Retina (tissue), 1 donor: Measurements from ENCODE around the gene MT1H.
"Not testable (repeated sequence)": the region's sequence is repeated elsewhere in the genome, so short reads cannot be mapped to it uniquely, and the experiment has no call there.

ENCODE experiments used
- DNase-seq: peaks from one replicate; pipeline ENCODE4 v3.0.0-alpha.2; 2016

The MT1H gene

GRCh38 chr16:56684926-56685590 is 15.4 kb downstream of the MT1H start:
- no peak for DNase-seq

GRCh38 chr16:56686758-56687157 is 17.1 kb downstream of the MT1H start:
- no peak for DNase-seq

GRCh38 chr16:56688762-56689161 is 19.1 kb downstream of the MT1H start:
- DNase-seq, result no peak

- no peak for DNase-seq
These were observed 19.6 kb downstream of the MT1H start for GRCh38 chr16:56689171-56689570.

- DNase-seq, result no peak
These were observed 21.0 kb downstream of the MT1H start for GRCh38 chr16:56690420-56691122.

DNA sequence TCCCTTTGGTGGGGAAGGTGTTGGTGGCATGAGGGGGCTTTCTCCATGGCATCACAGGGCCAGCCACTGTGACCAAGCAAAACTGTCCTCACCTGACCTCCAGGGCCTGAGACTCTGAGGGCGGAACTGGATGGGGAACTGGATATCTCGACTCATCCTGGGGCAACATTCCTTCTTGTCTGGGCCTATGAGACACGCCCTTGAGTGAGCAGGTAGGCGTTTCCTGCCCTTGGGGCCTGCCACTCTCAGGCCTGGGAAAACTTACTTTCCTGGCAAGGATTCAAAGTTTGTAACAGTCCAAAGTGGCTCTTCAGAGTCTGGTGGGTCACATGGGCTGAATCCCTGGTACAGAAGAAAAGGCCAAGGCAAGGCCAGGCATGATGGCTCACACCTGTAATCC is 22.3 kb downstream of the MT1H start:
- DNase-seq, result no peak

DNA sequence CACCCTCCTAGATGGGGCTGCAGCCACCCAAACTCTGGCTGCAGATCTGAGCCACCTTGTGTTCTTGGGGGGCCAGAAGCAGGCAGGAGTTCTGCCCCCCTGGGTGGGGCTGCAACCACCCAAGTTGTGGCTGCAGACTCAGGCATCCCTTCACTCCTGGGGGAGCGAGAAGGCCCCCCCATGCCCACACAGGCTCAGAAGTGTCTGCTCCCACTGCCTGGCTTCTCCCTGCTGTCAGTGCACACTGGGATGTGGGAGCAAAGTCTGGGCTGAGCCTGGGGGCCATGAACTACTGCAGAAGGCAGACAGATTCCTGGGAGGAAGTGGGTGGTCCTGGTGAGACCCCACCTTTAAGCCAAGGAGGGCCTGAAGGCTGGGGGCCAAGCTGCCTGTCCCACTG is 25.6 kb downstream of the MT1H start:
- DNase-seq, result no peak

DNA sequence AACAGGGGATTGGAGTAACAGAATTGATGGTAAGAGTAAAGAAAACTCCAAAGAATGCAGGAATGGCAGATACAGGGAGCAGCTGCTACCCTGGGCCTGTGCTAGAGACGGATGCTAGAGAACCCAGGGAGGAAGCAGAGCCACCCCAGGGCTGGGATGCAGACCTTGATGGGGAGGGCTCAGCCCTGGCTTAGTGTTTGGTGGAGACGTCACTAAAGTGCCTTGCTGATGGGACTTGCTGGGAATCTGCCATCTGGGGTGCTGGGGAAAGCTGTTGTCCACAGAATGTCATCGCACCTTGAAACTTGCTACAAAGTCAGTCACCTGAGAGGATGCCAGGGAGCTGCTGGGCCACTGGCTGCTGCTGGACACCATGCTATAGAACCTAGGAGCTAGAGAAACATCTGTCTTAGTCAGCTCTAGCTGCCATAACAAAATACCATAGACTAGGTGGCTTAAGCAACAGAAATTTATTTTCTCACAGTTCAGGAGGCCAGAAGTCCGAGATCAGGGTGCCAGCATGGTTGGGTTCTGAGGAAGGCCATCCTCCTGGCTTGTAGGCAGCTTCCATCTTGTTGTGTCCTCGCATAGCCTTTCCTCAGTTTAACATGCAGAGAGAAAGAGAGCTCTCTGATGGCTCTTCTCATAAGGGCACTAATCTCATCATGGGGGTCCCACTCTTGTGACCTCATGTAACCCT is 28.0 kb downstream of the MT1H start:
- DNase-seq, result no peak

GRCh38 chr16:56700195-56700594 is 30.6 kb downstream of the MT1H start:
- DNase-seq, result no peak

DNA sequence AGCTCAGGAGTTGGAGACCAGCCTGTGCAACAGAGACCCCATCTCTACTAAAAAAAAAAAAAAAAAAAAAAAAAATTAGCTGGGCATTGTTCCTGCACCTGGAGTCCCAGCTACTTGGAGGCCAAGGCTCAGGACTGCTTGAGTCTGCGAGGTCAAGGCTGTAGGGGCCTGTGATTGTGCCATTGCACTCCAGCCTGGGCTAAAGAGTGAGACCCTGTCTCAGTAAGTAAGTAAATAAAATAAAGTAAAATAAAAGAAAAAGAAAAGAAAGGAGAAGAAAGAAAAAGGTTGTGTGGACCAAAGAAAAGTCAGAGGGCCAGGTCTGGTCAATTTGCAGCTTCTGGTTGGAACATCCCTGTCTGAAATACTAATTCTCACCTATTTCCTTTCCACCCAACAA is 31.0 kb downstream of the MT1H start:
- no peak for DNase-seq

- no peak for DNase-seq
These were observed 31.9 kb downstream of the MT1H start for GRCh38 chr16:56701534-56701933.

- DNase-seq, result no peak
These were observed 33.2 kb downstream of the MT1H start for GRCh38 chr16:56702836-56703235.

DNA sequence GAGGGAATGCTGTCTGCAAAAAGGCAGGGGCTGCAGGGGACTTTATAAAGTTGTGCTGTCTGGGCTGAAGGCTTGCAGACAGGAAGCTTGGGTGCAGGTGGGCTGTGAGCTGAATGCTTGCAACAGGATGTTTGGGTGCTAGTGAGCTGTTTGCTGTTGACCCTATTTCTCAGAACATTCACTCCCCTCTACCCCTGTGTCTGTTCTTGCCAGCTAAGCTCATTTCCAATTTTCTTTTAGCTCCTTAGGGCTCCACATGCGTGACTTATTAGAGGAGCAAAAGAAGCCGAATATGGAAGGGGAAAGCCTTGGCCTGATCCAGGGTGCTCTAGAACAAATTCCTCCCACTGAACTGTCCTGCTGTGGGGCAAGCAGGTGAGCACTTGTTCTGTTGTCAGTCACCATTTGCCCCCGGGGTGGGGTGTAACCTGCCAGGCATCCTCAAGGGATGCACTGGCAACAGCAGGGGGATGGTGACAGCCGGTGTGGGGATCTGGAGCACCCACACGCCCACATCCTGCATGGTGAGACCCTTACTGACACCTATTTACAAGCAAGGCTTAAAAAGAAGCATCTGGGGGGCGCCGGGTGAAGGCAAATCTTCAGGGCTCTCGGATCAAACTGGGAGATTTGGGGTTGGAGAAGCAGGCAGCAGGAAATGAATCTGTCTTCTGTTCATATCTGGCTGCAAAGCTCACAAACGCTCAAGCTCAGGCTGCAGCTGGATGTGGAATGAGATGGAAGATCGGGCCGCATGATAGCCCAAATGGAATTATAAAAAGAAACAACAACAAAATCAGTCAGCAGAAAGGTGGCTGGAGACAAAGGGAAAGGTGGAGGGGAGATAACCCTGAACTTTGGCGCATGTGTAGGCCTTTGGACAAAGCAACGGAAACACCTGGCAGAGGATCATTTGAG is 39.2 kb downstream of the MT1H start:
- no peak for DNase-seq

DNA sequence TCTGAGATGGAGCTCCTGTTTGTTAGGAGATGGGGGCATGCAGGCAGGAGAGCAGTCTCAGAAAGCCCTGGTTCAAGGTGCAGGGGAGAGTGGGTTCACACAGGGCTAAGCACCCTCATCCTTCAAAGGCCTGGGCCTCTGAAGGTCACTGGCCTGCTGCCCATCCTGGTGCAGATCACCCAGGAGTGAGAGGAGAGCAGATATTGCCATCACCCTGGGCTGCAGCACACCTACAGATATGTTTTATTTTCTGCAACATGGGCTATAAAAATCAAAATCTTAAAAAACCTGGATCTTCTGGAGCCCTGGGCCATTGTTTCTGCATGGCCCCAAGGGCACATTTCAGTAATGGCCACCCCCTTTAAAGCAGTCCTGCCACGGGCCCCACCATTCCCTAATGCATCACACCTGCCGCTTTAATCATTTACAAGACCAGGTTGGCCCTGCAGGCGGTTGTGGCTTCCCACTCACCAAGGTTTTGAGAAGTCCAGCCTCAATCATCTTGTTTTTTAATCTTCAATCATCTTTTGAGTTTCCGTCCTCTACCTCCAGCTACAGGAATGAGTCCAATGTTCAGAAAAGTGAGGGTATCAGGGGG is 39.9 kb downstream of the MT1H start:
- no peak for DNase-seq

GRCh38 chr16:56710181-56710737 is 40.6 kb downstream of the MT1H start:
- no peak for DNase-seq

- DNase-seq, result no peak
These were observed 42.2 kb downstream of the MT1H start for GRCh38 chr16:56711862-56712261.

DNA sequence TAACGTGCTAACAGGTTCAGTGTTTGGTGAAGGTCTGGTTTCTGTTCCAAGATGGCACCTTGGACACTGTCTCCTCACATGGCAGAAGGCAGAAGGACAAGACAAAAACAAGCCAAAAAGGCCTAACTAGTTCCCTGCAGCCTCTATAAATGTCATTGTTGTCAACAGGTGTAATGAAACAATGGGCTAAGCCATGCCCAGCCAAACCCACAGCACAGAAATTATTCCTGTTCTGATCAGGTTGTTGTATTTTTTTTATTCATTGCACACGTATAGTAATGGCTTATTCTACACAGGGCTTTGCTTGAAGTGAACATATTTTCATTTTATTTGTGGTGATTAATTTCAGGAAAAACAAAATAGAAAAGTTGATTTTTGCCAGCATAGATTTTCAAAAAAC is 44.2 kb downstream of the MT1H start:
- DNase-seq, result no peak

DNA sequence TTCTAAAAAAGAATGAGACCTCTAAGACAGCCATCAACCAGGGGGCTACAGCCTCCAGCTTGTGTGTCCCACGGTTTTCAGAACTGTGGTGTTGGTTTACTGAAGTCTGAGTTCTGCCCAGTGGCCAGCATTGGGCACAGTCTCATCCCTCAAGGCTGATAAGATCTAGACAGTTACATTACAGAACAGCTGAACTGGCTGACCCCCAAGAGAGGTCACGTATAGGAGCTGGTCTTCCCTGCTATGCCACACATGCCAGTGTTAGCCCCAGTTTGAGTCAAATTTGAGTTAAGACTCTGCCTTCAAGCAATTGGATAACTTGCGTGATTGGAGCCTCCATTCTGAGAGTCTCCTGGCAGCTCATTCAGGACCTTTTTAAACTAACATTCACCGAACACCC is 45.5 kb downstream of the MT1H start:
- no peak for DNase-seq

- no peak for DNase-seq
These were observed 47.1 kb downstream of the MT1H start for GRCh38 chr16:56716761-56717160.

DNA sequence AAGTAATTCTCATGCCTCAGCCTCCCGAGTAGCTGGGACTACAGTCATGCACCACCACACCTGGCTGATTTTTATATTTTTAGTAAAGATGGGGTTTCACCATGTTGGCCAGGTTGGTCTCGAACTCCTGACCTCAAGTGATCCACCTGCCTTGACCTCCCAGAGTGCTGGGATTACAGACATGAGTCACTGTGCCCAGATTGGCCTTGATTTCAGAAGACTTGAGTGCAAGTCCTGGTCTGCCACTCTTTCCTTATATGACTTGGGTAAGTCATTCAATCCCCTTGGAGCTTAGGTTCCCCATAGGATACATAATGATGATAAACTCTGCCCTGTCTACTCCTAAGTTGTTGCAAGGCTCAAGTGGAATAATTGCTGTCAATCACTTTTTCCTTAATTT is 47.9 kb downstream of the MT1H start:
- DNase-seq, result not testable (repeated sequence)
